Left ventricle myocardium superior (tissue), 1 donor: ENCODE measurements around the gene PNMA6E. TPM values are rescaled to one million over a fixed set of nuclear protein-coding genes. Genes with fewer than 3 reads are reported as not detected.

Experiments used
- ATAC-seq: fragments of 200-7000 bp; cut with Tn5 transposase; one replicate; pipeline ENCODE4 v1.9.1; 2020; ENCODE audit warnings: mild to moderate bottlenecking, moderate library complexity
- DNase-seq: peaks from one replicate; pipeline ENCODE4 v3.0.0-alpha.2; 2020
- intact Hi-C: fragments of 100-400 bp; cut with micrococcal nuclease; formaldehyde crosslinking; loops from one replicate; pipeline ENCODE4 v1.11.0; 2022
- total RNA-seq: library from RNA; stranded (reverse); fragmentation: NEBNext Ultra II Directional; extraction: Animal tissue kit (Norgen Biotek cat#: 25700); gene quantifications from one replicate; pipeline ENCODE4 v1.2.1, GENCODE V29; 2021
- donor health status: DM: no; HTN: yes; CAD: no; lungs with severe emphysema.

The PNMA6E gene
- total RNA-seq, 1 donor from 2014 or later, result not detected

GRCh38 chrX:153370293-153371055 is 30.7 kb downstream of the PNMA6E start:
- ATAC-seq (no peak), DNase-seq (no peak)
- intact Hi-C loops, result no loop called here

DNA sequence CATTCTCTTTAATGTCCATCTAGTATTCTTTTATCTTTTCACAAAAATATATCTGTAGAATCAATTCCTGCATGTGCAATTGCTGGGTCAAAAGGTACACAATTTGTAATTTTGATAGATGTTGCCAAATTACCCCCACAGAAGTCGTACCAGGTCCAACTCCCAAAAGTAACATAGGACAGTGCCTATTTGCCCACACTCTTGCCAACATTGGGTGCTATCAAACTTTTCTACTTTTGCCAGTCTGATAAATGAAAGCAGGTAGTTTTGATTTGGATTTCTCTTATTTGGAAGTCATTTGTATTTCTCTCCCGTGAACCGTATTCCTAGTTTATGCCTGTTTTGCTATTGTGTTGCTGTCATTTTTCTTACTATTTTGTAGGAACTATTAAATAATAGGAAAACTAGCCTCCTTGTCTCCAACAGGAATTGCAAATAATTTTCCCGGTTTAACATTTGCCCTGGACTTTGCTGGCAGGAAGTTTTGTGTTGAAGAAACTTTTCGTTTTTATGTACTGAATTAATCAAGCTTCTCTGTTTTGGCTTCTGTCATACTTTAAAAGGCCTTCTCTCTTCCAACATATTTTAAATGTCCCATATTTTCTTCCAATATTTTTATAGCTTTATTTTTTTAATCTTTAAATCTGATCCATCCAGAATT is 34.1 kb downstream of the PNMA6E start:
- intact Hi-C loops, result no loop called here
- ATAC-seq, result no peak
- no peak for DNase-seq

DNA sequence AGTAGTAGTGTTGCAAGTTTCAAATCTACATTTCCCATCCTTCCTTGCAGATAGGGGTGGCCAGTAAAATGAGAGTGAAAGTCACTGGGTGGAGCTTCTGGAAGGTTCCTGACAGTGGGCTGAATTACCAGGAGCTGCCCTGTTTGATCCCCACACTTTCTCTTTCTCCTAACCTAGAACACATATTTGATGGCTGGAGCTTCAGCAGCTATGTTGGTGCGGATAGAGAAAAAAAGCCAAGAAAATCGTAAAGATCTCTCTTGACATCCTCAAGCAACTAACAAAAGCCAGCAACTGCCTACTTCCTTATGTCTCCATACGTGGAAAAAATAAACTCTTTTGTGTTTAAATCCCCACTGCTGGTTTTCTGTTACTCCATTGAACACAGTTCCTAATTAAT is 35.0 kb downstream of the PNMA6E start:
- DNase-seq (no peak), ATAC-seq (no peak)
- intact Hi-C loops, result no loop called here

DNA sequence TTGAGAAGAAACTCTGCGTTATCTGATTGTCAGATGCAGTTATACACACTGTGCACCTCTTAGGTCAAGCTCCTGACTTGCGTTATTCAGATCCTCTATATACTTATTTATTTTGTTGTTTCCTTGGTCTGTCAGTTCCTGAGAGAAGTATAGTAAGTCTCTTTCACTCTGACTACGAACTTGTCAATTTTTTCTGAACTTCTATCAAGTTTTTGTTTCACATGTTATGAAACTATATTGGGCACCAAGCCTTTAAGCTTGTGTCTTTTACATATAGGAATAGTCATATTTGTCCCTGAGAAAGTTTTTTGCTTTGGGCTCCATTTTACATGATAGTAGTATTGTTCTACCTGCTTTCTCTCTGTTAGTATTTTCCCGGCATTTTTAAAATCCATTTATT is 35.5 kb downstream of the PNMA6E start:
- no peak for DNase-seq
- intact Hi-C loops, result no loop called here
- ATAC-seq, result no peak

GRCh38 chrX:153361781-153362397 is 39.3 kb downstream of the PNMA6E start:
- DNase-seq (no peak), ATAC-seq (no peak)
- intact Hi-C loops, result no loop called here

DNA sequence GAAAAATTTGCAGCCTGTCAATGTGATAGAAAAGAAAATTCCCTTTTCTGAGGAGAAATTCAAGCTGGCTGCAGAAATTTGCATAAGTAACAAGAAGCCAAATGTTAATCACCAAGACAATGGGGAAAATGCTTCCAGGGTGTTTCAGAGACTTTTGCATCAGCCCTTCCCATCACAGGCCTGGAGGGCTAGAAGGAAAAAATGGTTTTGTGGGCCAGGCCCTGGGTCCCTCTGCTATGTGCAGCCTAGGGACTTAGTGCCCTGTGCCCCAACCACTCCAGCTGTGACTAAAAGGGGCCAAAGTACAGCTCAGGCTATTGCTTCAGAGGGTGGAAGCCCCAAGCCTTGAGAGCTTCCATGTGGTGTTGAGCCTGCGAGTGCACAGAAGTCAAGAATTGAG is 43.3 kb downstream of the PNMA6E start:
- no peak for ATAC-seq
- intact Hi-C loops, result no loop called here
- DNase-seq, result no peak

- intact Hi-C loops, result no loop called here
- ATAC-seq (no peak), DNase-seq (no peak)
Observed at GRCh38 chrX:153353416-153353815, 47.7 kb downstream of the PNMA6E start.

GRCh38 chrX:153352858-153353257 is 48.3 kb downstream of the PNMA6E start:
- DNase-seq, result no peak
- intact Hi-C loops, result no loop called here
- no peak for ATAC-seq

DNA sequence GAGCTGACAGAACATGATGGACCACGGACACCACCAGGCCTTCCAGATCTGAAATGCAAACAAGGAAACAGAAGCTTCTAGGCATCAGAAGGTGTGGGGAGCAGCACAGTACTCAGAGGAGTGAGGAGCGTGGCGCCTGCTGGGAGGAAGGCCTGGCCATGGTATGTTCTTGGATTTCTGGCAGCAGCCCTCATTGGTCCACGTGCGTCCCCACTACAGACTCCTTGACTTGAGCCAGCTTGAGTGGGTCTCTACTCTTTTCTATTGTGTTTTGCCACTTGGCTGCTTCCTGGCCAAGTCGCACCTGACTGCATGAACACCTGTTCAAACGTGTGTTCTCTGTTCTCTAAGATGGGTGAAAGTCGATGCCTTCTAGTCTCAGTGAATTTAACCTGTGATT is 49.2 kb downstream of the PNMA6E start:
- no peak for ATAC-seq
- intact Hi-C loops, result no loop called here
- no peak for DNase-seq

DNA sequence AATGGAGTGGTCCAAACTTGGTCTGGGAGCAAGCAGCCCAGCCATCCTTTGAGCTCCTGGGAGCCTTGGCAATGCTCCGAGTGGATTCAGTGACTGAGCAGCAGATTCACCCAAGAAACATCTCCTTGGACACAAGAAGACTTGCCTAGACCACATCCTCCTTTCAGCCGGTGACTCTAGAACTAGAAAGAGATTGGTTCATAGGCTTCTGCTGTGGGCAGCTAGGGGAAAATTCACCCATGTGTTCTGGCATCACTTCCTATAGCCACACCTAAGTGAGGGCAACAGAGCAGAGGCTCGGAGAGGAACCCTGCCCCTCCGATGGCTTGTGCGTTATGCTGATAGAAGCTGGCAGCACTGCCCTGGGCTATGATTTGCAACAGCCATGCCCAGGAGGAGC is 51.2 kb downstream of the PNMA6E start:
- ATAC-seq (no peak), DNase-seq (no peak)
- intact Hi-C loops, result no loop called here

DNA sequence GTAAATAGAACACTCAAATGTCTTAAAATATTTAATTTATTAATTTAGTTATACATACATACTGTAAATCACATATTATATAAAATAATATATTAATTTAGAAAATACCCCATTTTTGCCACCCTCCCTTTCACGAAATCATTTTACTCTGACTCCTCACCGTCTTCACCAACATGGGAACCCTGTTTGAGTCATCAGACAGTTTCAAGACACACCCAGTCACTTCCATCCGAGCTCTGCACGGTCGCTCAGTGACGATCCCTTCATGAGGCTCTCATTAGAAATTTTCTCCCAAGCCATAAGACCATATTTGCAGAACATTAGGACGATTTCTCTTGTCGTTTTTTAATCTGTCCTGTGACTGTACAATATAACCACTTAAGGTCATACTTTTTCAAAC is 52.7 kb downstream of the PNMA6E start:
- intact Hi-C loops, result no loop called here
- DNase-seq, result no peak
- ATAC-seq, result no peak

- ATAC-seq, result no peak
- no peak for DNase-seq
- intact Hi-C loops, result no loop called here
Observed at GRCh38 chrX:153347530-153347929, 53.6 kb downstream of the PNMA6E start.

Other genes with a start within 250 kb of the PNMA6E start
- gene MAGEA1, start 222.1 kb downstream of the PNMA6E start, total RNA-seq, result not detected
- gene PNMA6F, start 79.6 kb downstream of the PNMA6E start, total RNA-seq, result not detected
- 6.1 TPM for gene ZNF275, start 67.2 kb downstream of the PNMA6E start, total RNA-seq
- 0.57 TPM for gene ZFP92, start 10.1 kb upstream of the PNMA6E start, total RNA-seq
- 0.25 TPM for gene TREX2, start 44.7 kb upstream of the PNMA6E start, total RNA-seq
- gene HAUS7, start 69.2 kb upstream of the PNMA6E start, total RNA-seq, result 16.2 TPM
- 40.6 TPM for gene BGN, start 93.6 kb upstream of the PNMA6E start, total RNA-seq
- not detected for gene ATP2B3, start 116.3 kb upstream of the PNMA6E start, total RNA-seq
- 42.5 TPM for gene CCNQ, start 197.8 kb upstream of the PNMA6E start, total RNA-seq
- gene DUSP9, start 245.9 kb upstream of the PNMA6E start, total RNA-seq, result 0.10 TPM